ENCODE results near the gene MMEL1. TPM values are rescaled to one million over a fixed set of nuclear protein-coding genes. Genes with fewer than 3 reads are reported as not detected.
A peak's percentile ranks its signal among the peaks of the same experiment; 100 is the strongest.

The MMEL1 gene
- total and polyA plus RNA-seq, 2 donors (not counting 3 experiments of a cell fraction or from before 2014, with no cell fraction given) = 1.1 to 1.2 TPM

DNA sequence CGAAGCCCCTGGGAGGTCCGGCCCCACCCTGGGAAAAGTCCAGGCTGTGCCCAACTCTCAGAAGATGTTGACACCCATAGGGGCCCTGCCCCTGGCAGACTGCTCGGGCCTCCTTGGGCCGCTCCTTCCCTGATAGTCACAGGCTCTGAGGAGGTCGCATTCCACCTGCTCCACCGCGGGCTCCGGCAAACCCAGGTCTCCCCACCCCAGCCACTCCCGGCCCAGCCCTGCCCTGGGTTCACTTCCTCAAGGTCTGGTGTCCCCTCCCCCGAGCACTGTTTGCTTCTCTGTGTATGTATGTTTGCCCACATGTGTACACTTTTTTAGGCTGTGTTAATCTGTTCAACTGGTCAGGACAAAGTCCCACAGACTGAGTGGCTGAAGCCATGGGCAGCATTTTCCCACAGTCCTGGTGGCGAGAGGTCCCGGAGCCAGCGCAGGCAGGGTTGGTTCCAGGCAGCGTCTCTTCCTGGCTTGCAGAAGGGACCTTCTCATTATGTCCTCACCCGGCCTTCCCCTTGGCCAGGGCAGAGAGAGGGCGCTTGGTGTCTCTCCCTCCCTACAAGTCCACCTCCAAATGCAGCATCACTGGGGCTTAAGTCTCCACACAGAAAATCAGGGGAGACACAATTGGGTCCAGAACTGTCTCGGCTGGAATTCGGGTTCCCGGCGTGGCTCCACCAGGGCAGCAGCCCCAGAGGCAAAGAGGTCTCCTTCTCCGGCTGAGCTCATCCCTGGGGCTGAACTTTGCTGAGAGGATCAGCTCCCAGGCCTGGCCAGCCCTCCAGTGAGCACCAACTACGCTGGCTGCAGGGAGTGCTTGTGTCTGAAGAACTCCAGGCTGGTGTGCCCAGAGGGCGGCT is 56.8 kb downstream of the MMEL1 start:
- H2AFZ ChIP-seq (ENCODE audit: low read depth, low read length) = peak overlapping the region; percentile 36
- FAIRE-seq (no peak), DNase-seq (ENCODE audit: low read depth, low spot score) (no peak)
- TF ChIP-seq FOS (IDR thresholded peaks at IDR 0.05; ENCODE audit: borderline replicate concordance, insufficient read depth, low read length) = no peak
- TF ChIP-seq JUN (IDR thresholded peaks at IDR 0.05; ENCODE audit: borderline replicate concordance, insufficient read depth, insufficient read length, low read depth) = no peak
- no peak for TF ChIP-seq GATA2 (IDR thresholded peaks at IDR 0.05; ENCODE audit: insufficient read depth, insufficient read length, low read depth, low read length)
- TF ChIP-seq POLR2AphosphoS5 (IDR thresholded peaks at IDR 0.05; ENCODE audit: insufficient read depth, low read depth, low read length) = no peak
- TF ChIP-seq EZH2 (IDR thresholded peaks at IDR 0.05; ENCODE audit: borderline replicate concordance, low read depth, low read length, severe bottlenecking) = no peak
- TF ChIP-seq POLR2A (IDR thresholded peaks at IDR 0.05; ENCODE audit: low read depth, low read length) = no peak
- TF ChIP-seq, protein P1, sequence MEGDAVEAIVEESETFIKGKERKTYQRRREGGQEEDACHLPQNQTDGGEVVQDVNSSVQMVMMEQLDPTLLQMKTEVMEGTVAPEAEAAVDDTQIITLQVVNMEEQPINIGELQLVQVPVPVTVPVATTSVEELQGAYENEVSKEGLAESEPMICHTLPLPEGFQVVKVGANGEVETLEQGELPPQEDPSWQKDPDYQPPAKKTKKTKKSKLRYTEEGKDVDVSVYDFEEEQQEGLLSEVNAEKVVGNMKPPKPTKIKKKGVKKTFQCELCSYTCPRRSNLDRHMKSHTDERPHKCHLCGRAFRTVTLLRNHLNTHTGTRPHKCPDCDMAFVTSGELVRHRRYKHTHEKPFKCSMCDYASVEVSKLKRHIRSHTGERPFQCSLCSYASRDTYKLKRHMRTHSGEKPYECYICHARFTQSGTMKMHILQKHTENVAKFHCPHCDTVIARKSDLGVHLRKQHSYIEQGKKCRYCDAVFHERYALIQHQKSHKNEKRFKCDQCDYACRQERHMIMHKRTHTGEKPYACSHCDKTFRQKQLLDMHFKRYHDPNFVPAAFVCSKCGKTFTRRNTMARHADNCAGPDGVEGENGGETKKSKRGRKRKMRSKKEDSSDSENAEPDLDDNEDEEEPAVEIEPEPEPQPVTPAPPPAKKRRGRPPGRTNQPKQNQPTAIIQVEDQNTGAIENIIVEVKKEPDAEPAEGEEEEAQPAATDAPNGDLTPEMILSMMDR (IDR thresholded peaks at IDR 0.05; ENCODE audit: extremely low read depth in 1 of 2, insufficient read depth in 1 of 2, low read depth in 1 of 2, low read length in 2 of 2) = no peak
- TF ChIP-seq, protein P2, sequence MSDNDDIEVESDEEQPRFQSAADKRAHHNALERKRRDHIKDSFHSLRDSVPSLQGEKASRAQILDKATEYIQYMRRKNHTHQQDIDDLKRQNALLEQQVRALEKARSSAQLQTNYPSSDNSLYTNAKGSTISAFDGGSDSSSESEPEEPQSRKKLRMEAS (IDR thresholded peaks at IDR 0.05; ENCODE audit: insufficient read depth, insufficient read length) = no peak
- no peak for TF ChIP-seq MYC (IDR thresholded peaks at IDR 0.05; ENCODE audit: low read depth, low read length)
- intact Hi-C loops (cut with micrococcal nuclease) (no loop called here), dilution Hi-C loops (cut with MboI; ENCODE audit: extremely low pct_ligation_motif_present, low sequenced_read_pairs) (no loop called here)
- H3K79me2 ChIP-seq (ENCODE audit: control insufficient read depth, insufficient read depth, low read length) = no peaks in the 10 kb centered on the region
- H3K4me2 ChIP-seq (ENCODE audit: insufficient read depth, low read length) = no peak overlapping the region
- CTCF ChIA-PET = no interaction called here
- peaks cover 2 to 4% of the 10 kb centered on the region in 2 experiments for H3K27me3 ChIP-seq (ENCODE audit: control insufficient read depth in 2 of 2, insufficient read depth in 2 of 2, low read length in 2 of 2)
- no peak overlapping the region for H3K27ac ChIP-seq (ENCODE audit: insufficient read depth, low read depth, low read length)
- H3K9ac ChIP-seq (replicated peaks; ENCODE audit: extremely low read depth, insufficient read depth, low read length) = no peak overlapping the region
- no peaks in the 10 kb centered on the region for H3K9me3 ChIP-seq (replicated peaks; ENCODE audit: control insufficient read depth, insufficient read depth, low read length)
- POLR2A ChIA-PET = no interaction called here
- H4K20me1 ChIP-seq (replicated peaks; ENCODE audit: control insufficient read depth, extremely low read depth, insufficient read depth, low read length) = no peaks in the 10 kb centered on the region
- H3K9me1 ChIP-seq (replicated peaks; ENCODE audit: control insufficient read depth, extremely low read depth, insufficient read depth, low read length) = no peaks in the 10 kb centered on the region
- no peaks in the 10 kb centered on the region for H3K36me3 ChIP-seq (ENCODE audit: control insufficient read depth in 2 of 2, extremely low read depth in 1 of 2, insufficient read depth in 2 of 2, low read length in 2 of 2)
- BruUV-seq (replicated peaks) = no TSS peak
- peaks cover 17% of the 10 kb centered on the region for H3K4me1 ChIP-seq (ENCODE audit: control insufficient read depth, extremely low read depth, insufficient read depth, low read length)
- H3K4me3 ChIP-seq (replicated peaks in 1 of 3; ENCODE audit: insufficient read depth in 1 of 3, low read depth in 1 of 3, low read length in 3 of 3) = no peak overlapping the region

All from endothelial cell of umbilical vein (primary cell).